IMR-90 (cell line): ENCODE results near the gene ARF1. TPM values are rescaled to one million over a fixed set of nuclear protein-coding genes. Genes with fewer than 3 reads are reported as not detected.

Source experiments
- ATAC-seq: fragments of 200-7000 bp; cut with Tn5 transposase; 2 replicates; pipeline ENCODE4 v1.9.1; 2020; ENCODE audit warnings: low read depth, mild to moderate bottlenecking, moderate library complexity
- BruUV-seq: library from RNA; stranded (reverse); fragments of 400-500 nt; replicated peaks from 2 replicates; lab custom pipeline; 2021; lab: Mats Ljungman, UMichigan
- CTCF ChIA-PET: fragments of 300-600 bp; formaldehyde crosslinking; extraction: SDS; loops from one replicate; lab custom pipeline; 2021; ENCODE audit warnings: antibody characterized with exemption; lab: Yijun Ruan, JAX
- POLR2A ChIA-PET: fragments of 300-600 bp; sonication (Branson Sonifier 250); formaldehyde crosslinking; loops from one replicate; lab custom pipeline; 2022; ENCODE audit warnings: antibody characterized with exemption; ENCODE audit not compliant: unreplicated experiment; lab: Charles Lee
- DNase-seq: peaks from one replicate; pipeline ENCODE4 v3.0.0; 2013
- H2AFZ ChIP-seq: replicated peaks from 2 replicates; pipeline ENCODE3; 2013; ENCODE audit warnings: low read length, mild to moderate bottlenecking; ENCODE audit not compliant: poor library complexity
- H2AK5ac ChIP-seq: 2 replicates; pipeline ENCODE4 v1.6.1; 2013; ENCODE audit warnings: low read depth, low read length, inconsistent platforms
- H2AK9ac ChIP-seq: replicated peaks from 2 replicates; pipeline ENCODE3; 2013; ENCODE audit warnings: mild to moderate bottlenecking, low read depth, low read length, moderate library complexity; ENCODE audit not compliant: poor library complexity
- H2BK120ac ChIP-seq: 2 replicates; pipeline ENCODE4 v1.6.1; 2013; ENCODE audit warnings: low read depth, low read length, inconsistent platforms
- H2BK15ac ChIP-seq: 3 replicates; pipeline ENCODE4 v1.6.1; 2013; ENCODE audit warnings: low read depth, low read length, inconsistent platforms
- H2BK20ac ChIP-seq: 2 replicates; pipeline ENCODE4 v1.6.1; 2013; ENCODE audit warnings: low read depth, mild to moderate bottlenecking, inconsistent platforms, low read length, moderate library complexity
- H2BK5ac ChIP-seq: 2 replicates; pipeline ENCODE4 v1.6.1; 2013; ENCODE audit warnings: mild to moderate bottlenecking, low read depth, low read length, inconsistent platforms; ENCODE audit not compliant: poor library complexity, severe bottlenecking
- H3K14ac ChIP-seq: replicated peaks from 2 replicates; pipeline ENCODE4 v1.6.1; 2013; ENCODE audit warnings: low read depth, low read length, inconsistent platforms
- H3K18ac ChIP-seq: 2 replicates; pipeline ENCODE4 v1.6.1; 2013; ENCODE audit warnings: low read depth, low read length, control low read depth
- H3K23ac ChIP-seq: 2 replicates; pipeline ENCODE4 v1.6.1; 2013; ENCODE audit warnings: low read depth, low read length, inconsistent platforms
- H3K27ac ChIP-seq: 2 replicates; pipeline ENCODE4 v1.5.1; 2013; ENCODE audit warnings: mild to moderate bottlenecking, control low read depth, low read length; ENCODE audit not compliant: insufficient read depth
- H3K27me3 ChIP-seq: 2 replicates; pipeline ENCODE4 v1.6.1; 2013; ENCODE audit warnings: low read length; ENCODE audit not compliant: control insufficient read depth, insufficient read depth
- H3K36me3 ChIP-seq: 2 replicates; pipeline ENCODE4 v1.6.1; 2013; ENCODE audit warnings: low read length, mixed read lengths; ENCODE audit not compliant: control insufficient read depth, insufficient read depth
- H3K4ac ChIP-seq: 2 replicates; pipeline ENCODE4 v1.6.1; 2013; ENCODE audit warnings: low read depth, low read length, inconsistent platforms
- H3K4me1 ChIP-seq: 2 replicates; pipeline ENCODE4 v1.6.1; 2013; ENCODE audit warnings: low read length, mixed read lengths; ENCODE audit not compliant: control insufficient read depth, insufficient read depth
- H3K4me2 ChIP-seq: 2 replicates; pipeline ENCODE4 v1.6.1; 2013; ENCODE audit warnings: low read depth, mild to moderate bottlenecking, control low read depth, low read length, moderate library complexity
- H3K4me3 ChIP-seq: 2 replicates; pipeline ENCODE4 v1.5.1; 2013; ENCODE audit warnings: low read depth, mild to moderate bottlenecking, control low read depth, low read length, moderate library complexity; ENCODE audit not compliant: insufficient read depth
- H3K56ac ChIP-seq: 2 replicates; pipeline ENCODE4 v1.6.1; 2013; ENCODE audit warnings: low read length, inconsistent platforms; ENCODE audit not compliant: insufficient read depth; ENCODE audit errors: extremely low read depth
- H3K79me1 ChIP-seq, 2 experiments: 2 replicates each; pipeline ENCODE4 v1.6.1; 2013; ENCODE audit warnings: low read length in 2 of 2, inconsistent platforms in 1 of 2, low read depth in 1 of 2
- H3K9ac ChIP-seq: 2 replicates; pipeline ENCODE4 v1.6.1; 2013; ENCODE audit warnings: low read depth, low read length, control low read depth
- H3K9me1 ChIP-seq: 2 replicates; pipeline ENCODE4 v1.6.1; 2013; ENCODE audit warnings: low read length, inconsistent platforms; ENCODE audit not compliant: insufficient read depth
- H3K9me3 ChIP-seq: 2 replicates; pipeline ENCODE4 v1.6.1; 2013; ENCODE audit warnings: low read length; ENCODE audit not compliant: control insufficient read depth, insufficient read depth
- H4K20me1 ChIP-seq: 2 replicates; pipeline ENCODE4 v1.6.1; 2013; ENCODE audit warnings: low read length, inconsistent platforms; ENCODE audit not compliant: insufficient read depth
- H4K5ac ChIP-seq: 2 replicates; pipeline ENCODE4 v1.6.1; 2013; ENCODE audit warnings: mild to moderate bottlenecking, low read depth, low read length, control low read depth
- H4K8ac ChIP-seq, 2 experiments: 2 replicates each; pipeline ENCODE4 v1.6.1; 2013; ENCODE audit warnings: low read depth in 2 of 2, low read length in 2 of 2, control low read depth in 1 of 2, inconsistent platforms in 1 of 2
- H4K91ac ChIP-seq: 2 replicates; pipeline ENCODE4 v1.6.1; 2013; ENCODE audit warnings: low read depth, low read length, inconsistent platforms; ENCODE audit not compliant: insufficient read depth
- CHD1 ChIP-seq: IDR thresholded peaks from 2 replicates; pipeline ENCODE4 v1.6.1; 2012; ENCODE audit warnings: low read depth, low read length, improper control_type of control experiment
- ELK1 ChIP-seq: fragments of 150-350 bp; IDR thresholded peaks from 2 replicates; pipeline ENCODE4 v1.6.1; 2016; ENCODE audit warnings: low read depth, mild to moderate bottlenecking, low read length, moderate library complexity, borderline replicate concordance
- MAFK ChIP-seq: IDR thresholded peaks from 2 replicates; pipeline ENCODE4 v1.6.1; 2012; ENCODE audit warnings: low read depth, low read length, improper control_type of control experiment
- RAD21 ChIP-seq: IDR thresholded peaks from 2 replicates; pipeline ENCODE4 v1.6.1; 2012; ENCODE audit warnings: low read length, improper control_type of control experiment
- RCOR1 ChIP-seq: IDR thresholded peaks from 2 replicates; pipeline ENCODE4 v1.6.1; 2012; ENCODE audit warnings: mild to moderate bottlenecking, low read length, improper control_type of control experiment; ENCODE audit not compliant: insufficient replicate concordance
- SMC3 ChIP-seq: fragments of 150-350 bp; IDR thresholded peaks from 2 replicates; pipeline ENCODE4 v1.6.1; 2016; ENCODE audit warnings: low read depth, mild to moderate bottlenecking, antibody characterized with exemption, low read length, moderate library complexity
- WGBS, 2 experiments: methylation state at CpG; one replicate each; pipeline versions ENCODE4 v1.1.5 to v1.1.7; 2013; ENCODE audit warnings: missing lambda C conversion rate in 2 of 2; ENCODE audit not compliant: insufficient read length in 1 of 2; ENCODE audit errors: extremely low coverage in 2 of 2; 5-methylcytosine and 5-hydroxymethylcytosine counted together
- dilution Hi-C: fragments of 300-500 bp; cut with HindIII; formaldehyde crosslinking; loops from one replicate; pipeline ENCODE4 v1.14.3; 2018; ENCODE audit warnings: low sequenced_read_pairs; ENCODE audit not compliant: unreplicated experiment
- in situ Hi-C: fragments of 300-500 bp; cut with MboI; formaldehyde crosslinking; loops from 3 replicates; pipeline ENCODE4 v1.14.3; 2019; ENCODE audit warnings: low sequenced_read_pairs, inconsistent platforms, mixed read lengths
- intact Hi-C: fragments of 100-400 bp; cut with micrococcal nuclease; formaldehyde crosslinking; loops from 2 replicates; pipeline ENCODE4 v1.10.0; 2022
- polyA plus RNA-seq, 3 experiments: library from polyadenylated mRNA; depleted of rRNA; stranded (reverse); fragments of >200 nt; gene quantifications; 2 replicates each; pipeline ENCODE4 v1.2.3, GENCODE V29; 2012; ENCODE audit warnings: low replicate concordance in 1 of 3
- total RNA-seq: library from RNA; depleted of rRNA; stranded (reverse); fragments of >200 nt; gene quantifications from 2 replicates; pipeline ENCODE4 v1.2.3, GENCODE V29; 2012

Gene ARF1
- total and polyA plus RNA-seq, 2 of the 4 experiments (the other 2 are of a cell fraction): 330 to 1,100 TPM

GRCh38 chr1:228081578-228082213, 812 bp upstream of the ARF1 start:
- Histone ChIP-seq H3K9me1 (peaks cover 10% of the 10 kb centered on the region; the same call in 1 of the 2 replicates), H3K36me3 (peaks cover 2% of the 10 kb centered on the region; the same call in 1 of the 2 replicates), H4K5ac (peak overlapping the region; percentile 84), H2AFZ (peak overlapping the region; percentile 94), H3K79me1 (peaks cover 3 to 32% of the 10 kb centered on the region in 2 experiments; a peak in 2 of 4 replicates), H3K23ac (peak overlapping the region; percentile 89), H4K91ac (peak overlapping the region; percentile 77; the same call in 1 of the 2 replicates), H3K18ac (no peak overlapping the region), H3K56ac (0 out of 2 replicates have a peak overlapping the region, but pooled peaks have one; percentile 43), H4K8ac (peak overlapping the region; percentile 32 to 87; a peak in 3 of 4 replicates), H3K4me2 (peak overlapping the region; percentile 100), H3K4ac (peak overlapping the region; percentile 83), H3K14ac (peak overlapping the region; percentile 81), H3K27ac (peak overlapping the region; percentile 66), H2AK5ac (peak overlapping the region; percentile 90), H3K27me3 (no peaks in the 10 kb centered on the region), H3K9me3 (no peaks in the 10 kb centered on the region), H2BK20ac (no peak overlapping the region), H2AK9ac (peak overlapping the region; percentile 97), H2BK5ac (peak overlapping the region; percentile 80), H3K9ac (peak overlapping the region; percentile 97), H2BK120ac (no peak overlapping the region), H2BK15ac (no peak overlapping the region), H4K20me1 (peaks cover 47% of the 10 kb centered on the region), H3K4me1 (peaks cover 16% of the 10 kb centered on the region), H3K4me3 (peak overlapping the region; percentile 82)
- no TSS peak for BruUV-seq
- ATAC-seq (peak; percentile 8), DNase-seq (no peak)
- ChIA-PET CTCF (interaction anchor here (1.1 kb wide), 1 partner anchor 33 kb away, joined by 5 read pairs; no protein-coding TSS in a partner anchor), POLR2A (interaction anchor here (0.5 kb wide), 1 partner anchor 15 kb away, joined by 3 read pairs; no protein-coding TSS in a partner anchor)
- TF ChIP-seq RAD21 (no peak), MAFK (no peak), ELK1 (no peak), SMC3 (no peak), CHD1 (no peak), RCOR1 (no peak)
- in situ Hi-C loops (loop anchor here (10.0 kb wide), 1 partner anchor 317 kb away; no protein-coding TSS in a partner anchor), intact Hi-C loops (loop anchor here (5.0 to 10.0 kb wide), 4 partner anchors 84 to 597 kb away; partner anchors contain the start of gene WNT9A), dilution Hi-C loops (no loop called here)
- WGBS, 2 experiments: 25% methylated on average over 8 of the region's 31 CpGs; no CpG with 5 or more reads in 1 of the 2 experiments
